HCT116 (cell line): Measurements from ENCODE around the gene ARL4C. TPM values are rescaled to one million over a fixed set of nuclear protein-coding genes. Genes with fewer than 3 reads are reported as not detected.

Experiments
- ATAC-seq: fragments of 200-7000 bp; cut with Tn5 transposase; 2 replicates; pipeline ENCODE4 v1.9.1; 2020; ENCODE audit warnings: mild to moderate bottlenecking, moderate library complexity
- BruUV-seq: library from RNA; stranded (reverse); fragments of 400-500 nt; replicated peaks from 2 replicates; lab custom pipeline; 2021; lab: Mats Ljungman, UMichigan
- CTCF ChIA-PET: fragments of 300-600 bp; sonication (Branson Sonifier 250); formaldehyde crosslinking; loops from one replicate; lab custom pipeline; 2021; ENCODE audit warnings: antibody characterized with exemption; lab: Charles Lee
- POLR2A ChIA-PET: fragments of 300-600, 350-600 bp; sonication (Branson Sonifier 250); formaldehyde crosslinking; loops from one replicate; lab custom pipeline; 2021; ENCODE audit warnings: antibody characterized with exemption; lab: Charles Lee
- RAD21 ChIA-PET, 2 experiments: fragments of 300-600 bp; sonication (Branson Sonifier 250); formaldehyde crosslinking; loops; one replicate each; lab custom pipeline; 2023; ENCODE audit warnings: low total read pairs in 2 of 2; ENCODE audit not compliant: uncharacterized antibody in 2 of 2, unreplicated experiment in 2 of 2, low non-redundant PET in 1 of 2; lab: Charles Lee
- DNase-seq: peaks from one replicate; pipeline ENCODE4 v3.0.0-alpha.2; 2010; ENCODE audit warnings: low read depth, low spot score
- H2AFZ ChIP-seq: fragments of 200-600 bp; shearing (Covaris generic), sonication (generic); 2 replicates; pipeline ENCODE4 v1.6.1; 2017; ENCODE audit warnings: low read depth, mixed run types, mixed read lengths, antibody characterized with exemption, low read length; ENCODE audit not compliant: poor library complexity, severe bottlenecking
- H3K27ac ChIP-seq: 2 replicates; pipeline ENCODE4 v1.5.1; 2012; ENCODE audit warnings: low read depth, low read length
- H3K27me3 ChIP-seq: fragments of 200-600 bp; sonication (generic); 2 replicates; pipeline ENCODE4 v1.6.1; 2016; ENCODE audit warnings: mixed run types, low read length, mixed read lengths; ENCODE audit not compliant: insufficient read depth
- H3K36me3 ChIP-seq, 2 experiments: fragments of 200-500 bp in 1 of 2; fragments of 200-600 bp in 1 of 2; sonication (Bioruptor generic) in 1 of 2; sonication (generic) in 1 of 2; 2 replicates each; pipeline versions ENCODE4 v1.5.1 to v1.6.1; 2014 to 2016; ENCODE audit warnings: low read length in 2 of 2, inconsistent platforms in 1 of 2, mixed read lengths in 1 of 2, mixed run types in 1 of 2; ENCODE audit not compliant: insufficient read depth in 2 of 2, control insufficient read depth in 1 of 2
- H3K4me1 ChIP-seq, 2 experiments: fragments of 200-600 bp in 1 of 2; sonication (generic) in 1 of 2; 2 replicates each; pipeline versions ENCODE4 v1.5.1 to v1.6.1; 2012 to 2017; ENCODE audit warnings: low read length in 2 of 2, inconsistent platforms in 1 of 2, mild to moderate bottlenecking in 1 of 2, mixed read lengths in 1 of 2, mixed run types in 1 of 2, moderate library complexity in 1 of 2; ENCODE audit not compliant: insufficient read depth in 2 of 2, control insufficient read depth in 1 of 2
- H3K4me2 ChIP-seq: fragments of 200-600 bp; sonication (generic); 2 replicates; pipeline ENCODE4 v1.6.1; 2017; ENCODE audit warnings: mixed run types, low read length, mixed read lengths
- H3K4me3 ChIP-seq, 2 experiments: fragments of 200-600 bp in 1 of 2; sonication (generic) in 1 of 2; replicated peaks in 1 of 2; 2 replicates each; pipeline ENCODE4 v1.5.1; 2011 to 2016; ENCODE audit warnings: low read length in 2 of 2, control low read depth in 1 of 2, low read depth in 1 of 2, mild to moderate bottlenecking in 1 of 2, mixed read lengths in 1 of 2, mixed run types in 1 of 2
- H3K79me2 ChIP-seq: fragments of 200-600 bp; sonication (generic); 2 replicates; pipeline ENCODE4 v1.6.1; 2017; ENCODE audit warnings: mild to moderate bottlenecking, mixed run types, low read length, moderate library complexity, mixed read lengths; ENCODE audit not compliant: insufficient read depth
- H3K9ac ChIP-seq: fragments of 200-600 bp; sonication (generic); 2 replicates; pipeline ENCODE4 v1.6.1; 2016; ENCODE audit warnings: low read length, mixed read lengths
- H3K9me2 ChIP-seq: fragments of 200-600 bp; sonication (generic), shearing (Covaris generic); 2 replicates; pipeline ENCODE4 v1.6.1; 2017; ENCODE audit warnings: mixed run types, mild to moderate bottlenecking, moderate library complexity; ENCODE audit not compliant: insufficient read depth
- H3K9me3 ChIP-seq, 2 experiments: fragments of 200-500 bp in 1 of 2; fragments of 200-600 bp in 1 of 2; sonication (Bioruptor generic) in 1 of 2; sonication (generic) in 1 of 2; 2 replicates each; pipeline ENCODE4 v1.6.1; 2014 to 2017; ENCODE audit warnings: low read length in 2 of 2, mixed read lengths in 2 of 2, inconsistent platforms in 1 of 2, low read depth in 1 of 2, mild to moderate bottlenecking in 1 of 2, mixed run types in 1 of 2, moderate library complexity in 1 of 2; ENCODE audit not compliant: control insufficient read depth in 1 of 2, insufficient read depth in 1 of 2
- H4K20me1 ChIP-seq: fragments of 200-600 bp; sonication (generic), shearing (Covaris generic); 2 replicates; pipeline ENCODE4 v1.6.1; 2017; ENCODE audit warnings: mixed run types, mild to moderate bottlenecking, moderate library complexity; ENCODE audit not compliant: insufficient read depth
- CBX3 ChIP-seq: IDR thresholded peaks from 2 replicates; pipeline ENCODE4 v1.6.1; 2012; ENCODE audit warnings: low read depth
- EZH2phosphoT487 ChIP-seq: fragments of 200-600 bp; IDR thresholded peaks from 2 replicates; pipeline ENCODE4 v1.6.1; 2018; ENCODE audit warnings: antibody characterized with exemption, borderline replicate concordance
- SIN3A ChIP-seq: IDR thresholded peaks from 2 replicates; pipeline ENCODE4 v1.6.1; 2012; ENCODE audit warnings: low read depth
- SRF ChIP-seq: IDR thresholded peaks from 2 replicates; pipeline ENCODE4 v1.6.1; 2012; ENCODE audit warnings: low read depth
- YY1 ChIP-seq: IDR thresholded peaks from 2 replicates; pipeline ENCODE4 v1.6.1; 2011; ENCODE audit warnings: low read length, low read depth, moderate library complexity, mild to moderate bottlenecking; ENCODE audit not compliant: insufficient replicate concordance; ENCODE audit errors: extremely low read depth
- ZFX ChIP-seq: fragments of 450-650 bp; IDR thresholded peaks from 2 replicates; pipeline ENCODE4 v1.6.1; 2017
- ZNF274 ChIP-seq: fragments of 200-500 bp; sonication (Bioruptor generic); IDR thresholded peaks from 2 replicates; pipeline ENCODE4 v1.6.1; 2014; ENCODE audit warnings: mild to moderate bottlenecking, low read depth, low read length, inconsistent platforms
- intact Hi-C: fragments of 100-400 bp; cut with micrococcal nuclease; formaldehyde crosslinking; loops from 2 replicates; pipeline ENCODE4 v1.10.0; 2022
- total RNA-seq: library from RNA; stranded (reverse); gene quantifications from one replicate; pipeline ENCODE4 v1.2.1, GENCODE V29; 2021; ENCODE audit not compliant: unreplicated experiment
- TF ChIP-seq, protein P1 (sequence below), 3 experiments: fragments of 200-600 bp in 1 of 3; sonication (generic) in 1 of 3; IDR thresholded peaks in 2 of 3; conservative IDR thresholded peaks in 1 of 3; 2 replicates each; pipeline ENCODE4 v1.5.1; 2012 to 2017; ENCODE audit warnings: low read depth in 2 of 3, low read length in 2 of 3, antibody characterized with exemption in 1 of 3, borderline replicate concordance in 1 of 3, control low read depth in 1 of 3, mild to moderate bottlenecking in 1 of 3, mixed read lengths in 1 of 3, mixed run types in 1 of 3, moderate library complexity in 1 of 3; ENCODE audit not compliant: insufficient read depth in 1 of 3

The ARL4C gene
- total RNA-seq, 1 experiment from 2014 or later, result 4.1 TPM

DNA sequence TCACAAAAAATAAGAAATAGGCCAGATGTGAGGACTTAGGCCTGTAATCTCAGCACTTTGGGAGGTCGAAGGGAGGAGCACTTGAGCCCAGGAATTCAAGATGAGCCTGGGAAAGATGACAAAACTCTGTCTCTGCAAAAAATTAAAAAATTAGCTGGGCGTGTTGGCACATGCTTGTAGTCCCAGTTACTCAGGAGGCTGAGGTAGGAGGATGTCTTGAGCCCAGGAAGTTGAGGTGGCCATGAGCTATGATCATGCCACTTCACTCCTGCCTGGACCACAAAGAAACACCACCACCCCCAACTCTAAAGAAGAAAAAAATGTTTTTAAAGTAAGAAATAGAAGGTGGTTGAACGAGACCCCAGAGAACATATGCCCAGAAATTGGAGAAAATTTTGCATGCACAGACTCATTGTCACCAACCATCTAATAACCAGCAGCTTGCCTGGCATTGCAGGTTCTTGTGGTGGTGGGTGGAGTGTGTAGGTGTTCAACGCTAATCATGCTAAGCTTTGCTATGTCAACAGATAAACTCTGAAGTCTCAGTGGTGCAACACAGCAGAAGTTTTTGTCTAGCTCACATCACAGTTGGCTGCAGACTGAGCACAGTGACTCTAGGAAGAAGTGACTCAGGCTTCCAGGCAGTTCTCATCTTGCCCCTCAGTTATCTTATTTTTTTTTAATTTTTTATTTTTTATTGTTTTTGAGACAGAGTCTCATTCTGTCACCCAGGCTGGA, 18.6 kb downstream of the ARL4C start:
- Histone ChIP-seq H3K36me3 (no peaks in the 10 kb centered on the region), H3K79me2 (no peaks in the 10 kb centered on the region), H3K27me3 (no peaks in the 10 kb centered on the region), H3K9me3 (no peaks in the 10 kb centered on the region)
- CTCF ChIA-PET, result no interaction called here
- POLR2A ChIA-PET, result no interaction called here
- no peak for TF ChIP-seq SRF
- TF ChIP-seq YY1, result no peak
- TF ChIP-seq, protein P1, sequence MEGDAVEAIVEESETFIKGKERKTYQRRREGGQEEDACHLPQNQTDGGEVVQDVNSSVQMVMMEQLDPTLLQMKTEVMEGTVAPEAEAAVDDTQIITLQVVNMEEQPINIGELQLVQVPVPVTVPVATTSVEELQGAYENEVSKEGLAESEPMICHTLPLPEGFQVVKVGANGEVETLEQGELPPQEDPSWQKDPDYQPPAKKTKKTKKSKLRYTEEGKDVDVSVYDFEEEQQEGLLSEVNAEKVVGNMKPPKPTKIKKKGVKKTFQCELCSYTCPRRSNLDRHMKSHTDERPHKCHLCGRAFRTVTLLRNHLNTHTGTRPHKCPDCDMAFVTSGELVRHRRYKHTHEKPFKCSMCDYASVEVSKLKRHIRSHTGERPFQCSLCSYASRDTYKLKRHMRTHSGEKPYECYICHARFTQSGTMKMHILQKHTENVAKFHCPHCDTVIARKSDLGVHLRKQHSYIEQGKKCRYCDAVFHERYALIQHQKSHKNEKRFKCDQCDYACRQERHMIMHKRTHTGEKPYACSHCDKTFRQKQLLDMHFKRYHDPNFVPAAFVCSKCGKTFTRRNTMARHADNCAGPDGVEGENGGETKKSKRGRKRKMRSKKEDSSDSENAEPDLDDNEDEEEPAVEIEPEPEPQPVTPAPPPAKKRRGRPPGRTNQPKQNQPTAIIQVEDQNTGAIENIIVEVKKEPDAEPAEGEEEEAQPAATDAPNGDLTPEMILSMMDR (IDR thresholded peaks at IDR 0.05 in 2 of 3, conservative IDR thresholded peaks at IDR 0.05 in 1 of 3; ENCODE audit: borderline replicate concordance in 1 of 3, insufficient read depth in 1 of 3, low read depth in 2 of 3, low read length in 2 of 3), result no peak
- TF ChIP-seq CBX3, result no peak
- TF ChIP-seq ZNF274, result no peak
- TF ChIP-seq EZH2phosphoT487, result no peak
- TF ChIP-seq SIN3A, result no peak
- no peak for TF ChIP-seq ZFX
- TF ChIP-seq, all 23 proteins: peak for 0
- RAD21 ChIA-PET, result no interaction called here
- BruUV-seq, result no TSS peak
- H3K4me3 ChIP-seq, result no peak overlapping the region
- no peaks in the 10 kb centered on the region for H3K9me2 ChIP-seq
- no peak overlapping the region for H2AFZ ChIP-seq
- H3K9ac ChIP-seq, result no peak overlapping the region
- no peak overlapping the region for H3K27ac ChIP-seq
- no peaks in the 10 kb centered on the region for H3K4me1 ChIP-seq
- intact Hi-C loops, result no loop called here
- no peak overlapping the region for H3K4me2 ChIP-seq
- no peaks in the 10 kb centered on the region for H4K20me1 ChIP-seq
- no peak for DNase-seq
- ATAC-seq, result no peak
